GM19395 (cell line): ENCODE results near the gene TIMM22.

Source experiments
- ATAC-seq: cut with Tn5 transposase; IDR thresholded peaks from one replicate; pipeline ENCODE4 v1.9.1; 2021; ENCODE audit warnings: mild to moderate bottlenecking, moderate library complexity; ENCODE audit not compliant: unreplicated experiment

The TIMM22 gene

DNA sequence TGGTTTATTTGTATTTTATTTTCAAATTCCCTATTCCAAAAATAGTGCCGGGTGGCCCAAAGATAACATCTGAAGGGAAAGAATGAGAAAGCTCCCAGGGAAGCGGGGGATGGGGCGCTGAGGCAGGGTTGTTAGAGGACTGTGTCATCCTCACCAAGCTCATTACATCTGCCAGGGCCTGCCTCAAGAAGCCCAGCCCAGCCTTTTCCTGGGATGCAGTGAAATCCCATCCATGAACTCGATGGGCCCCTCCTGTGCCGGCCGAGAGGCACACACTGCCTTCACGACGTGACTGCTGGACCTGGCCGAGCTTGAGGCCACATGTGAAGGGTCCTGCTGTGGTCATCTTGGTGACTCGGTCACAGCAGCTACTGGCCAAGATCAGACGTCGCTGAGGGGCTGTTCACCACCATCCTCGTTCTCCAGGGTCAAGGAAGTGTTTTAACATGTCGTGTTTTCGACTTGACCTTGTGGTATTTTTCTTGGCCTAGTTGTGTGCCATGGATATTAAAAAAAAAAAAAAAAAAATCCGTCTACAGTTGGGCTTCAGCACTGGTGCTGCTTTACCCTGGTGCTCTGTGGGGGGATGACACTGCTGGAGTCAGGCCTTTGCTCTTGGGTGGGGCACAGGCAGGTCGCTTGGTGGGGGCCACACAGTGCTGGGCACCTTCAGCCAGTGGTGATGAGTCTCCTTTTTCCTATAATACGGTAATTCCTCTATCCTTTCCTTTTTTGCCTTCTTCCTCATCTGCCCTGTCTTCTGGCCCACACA, 4.9 kb downstream of the TIMM22 start:
- no peak for ATAC-seq

GRCh38 chr17:1002412-1002753, 5.5 kb downstream of the TIMM22 start:
- no peak for ATAC-seq

DNA sequence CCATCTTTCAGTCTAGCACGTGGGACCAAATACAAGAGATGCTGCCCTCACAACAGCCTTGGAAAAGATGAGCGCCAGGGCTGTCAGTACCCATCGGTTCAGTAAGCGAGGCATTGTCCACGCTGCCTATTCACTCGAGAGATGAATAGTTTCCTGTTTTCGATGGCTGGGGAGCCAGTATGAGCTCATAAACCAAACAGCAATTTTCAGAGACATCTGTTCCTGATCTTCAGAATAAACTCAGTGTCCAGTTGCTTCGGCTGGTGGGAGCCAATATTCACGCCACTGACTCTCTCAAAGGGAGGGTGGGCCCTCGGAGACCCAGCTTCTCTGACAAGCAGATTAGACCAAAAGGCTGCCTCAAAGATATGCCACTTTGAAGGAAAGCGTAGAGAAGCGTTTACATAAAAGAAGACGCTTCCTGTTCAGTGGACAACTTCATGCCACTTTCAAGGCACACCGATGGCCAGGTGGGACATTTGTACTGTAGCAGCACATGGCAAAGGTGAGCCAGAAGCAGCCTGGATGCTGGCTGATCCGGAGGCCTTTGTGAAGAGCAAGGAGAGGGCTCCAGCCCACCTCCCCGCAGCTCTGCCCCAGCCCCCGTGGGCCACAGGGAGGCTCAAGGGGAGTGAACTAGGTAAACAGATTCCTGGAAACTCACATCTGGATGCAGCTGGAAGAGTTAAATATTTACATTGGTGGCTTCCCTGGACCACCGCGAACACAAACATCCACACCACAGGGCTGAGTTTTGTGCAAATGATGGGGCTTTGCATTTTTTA, 6.0 kb downstream of the TIMM22 start:
- ATAC-seq: no peak

DNA sequence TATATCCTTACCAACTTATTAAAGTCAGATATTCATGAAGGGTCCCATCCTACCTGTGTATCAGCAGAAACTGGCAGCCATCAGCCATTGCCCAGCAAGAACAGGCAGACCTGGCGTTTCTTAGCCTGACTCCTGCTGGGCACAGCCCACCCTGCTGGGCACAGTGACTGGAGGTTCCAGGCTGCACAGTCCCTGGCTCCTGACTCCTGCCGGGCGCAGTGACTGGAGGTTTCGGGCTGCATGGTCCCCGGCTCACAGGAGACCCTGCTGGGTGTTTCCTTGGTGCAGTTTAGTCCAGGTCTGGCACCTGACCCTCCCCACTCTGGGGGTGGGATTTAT, 6.7 kb downstream of the TIMM22 start:
- ATAC-seq: no peak

DNA sequence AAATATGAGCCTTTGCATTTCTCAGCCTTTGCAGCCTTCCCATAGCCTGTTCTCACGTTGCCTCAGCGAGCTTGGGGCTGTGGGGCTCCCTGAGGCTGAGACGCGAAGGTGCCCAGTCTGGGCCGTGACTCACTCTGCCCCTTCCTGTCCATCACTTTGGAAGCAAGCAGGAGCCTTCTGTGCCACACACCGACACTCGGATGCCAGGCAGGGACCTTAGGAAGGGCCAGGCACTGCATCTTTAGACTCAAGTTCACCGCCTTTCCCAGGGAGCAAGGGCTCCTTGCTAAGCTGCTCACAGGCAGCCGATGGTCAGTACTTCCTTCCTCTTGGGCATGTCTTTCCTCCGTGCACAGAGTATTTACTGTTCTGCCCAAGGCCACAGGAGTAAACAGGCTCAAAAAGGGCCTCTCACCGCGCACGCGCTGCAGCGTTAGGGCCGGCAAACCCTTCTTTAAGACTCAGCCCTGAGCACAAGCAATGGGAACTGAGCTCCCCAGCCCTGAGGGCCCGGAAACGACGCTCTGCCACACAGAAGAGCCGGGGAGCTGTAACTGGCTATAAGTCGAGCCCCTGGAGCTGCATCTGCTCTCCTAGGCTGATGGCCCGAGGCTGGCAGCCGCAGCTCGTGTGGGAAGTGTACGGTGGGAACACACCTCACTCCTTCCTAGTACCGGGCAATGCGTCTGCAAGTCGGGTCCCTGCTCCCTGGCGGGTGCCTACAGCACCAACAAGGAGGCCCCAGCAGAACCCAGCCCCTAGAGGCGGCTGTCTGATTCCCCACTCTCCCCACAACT, 7.2 kb downstream of the TIMM22 start:
- ATAC-seq: no peak

GRCh38 chr17:1004769-1005295, 7.9 kb downstream of the TIMM22 start:
- no peak for ATAC-seq

- no peak for ATAC-seq
Measured at GRCh38 chr17:1005361-1005946, 8.5 kb downstream of the TIMM22 start.

- ATAC-seq: no peak
Measured at GRCh38 chr17:1006054-1006453, 9.1 kb downstream of the TIMM22 start.

GRCh38 chr17:1007310-1008007, 10.5 kb downstream of the TIMM22 start:
- ATAC-seq: no peak

DNA sequence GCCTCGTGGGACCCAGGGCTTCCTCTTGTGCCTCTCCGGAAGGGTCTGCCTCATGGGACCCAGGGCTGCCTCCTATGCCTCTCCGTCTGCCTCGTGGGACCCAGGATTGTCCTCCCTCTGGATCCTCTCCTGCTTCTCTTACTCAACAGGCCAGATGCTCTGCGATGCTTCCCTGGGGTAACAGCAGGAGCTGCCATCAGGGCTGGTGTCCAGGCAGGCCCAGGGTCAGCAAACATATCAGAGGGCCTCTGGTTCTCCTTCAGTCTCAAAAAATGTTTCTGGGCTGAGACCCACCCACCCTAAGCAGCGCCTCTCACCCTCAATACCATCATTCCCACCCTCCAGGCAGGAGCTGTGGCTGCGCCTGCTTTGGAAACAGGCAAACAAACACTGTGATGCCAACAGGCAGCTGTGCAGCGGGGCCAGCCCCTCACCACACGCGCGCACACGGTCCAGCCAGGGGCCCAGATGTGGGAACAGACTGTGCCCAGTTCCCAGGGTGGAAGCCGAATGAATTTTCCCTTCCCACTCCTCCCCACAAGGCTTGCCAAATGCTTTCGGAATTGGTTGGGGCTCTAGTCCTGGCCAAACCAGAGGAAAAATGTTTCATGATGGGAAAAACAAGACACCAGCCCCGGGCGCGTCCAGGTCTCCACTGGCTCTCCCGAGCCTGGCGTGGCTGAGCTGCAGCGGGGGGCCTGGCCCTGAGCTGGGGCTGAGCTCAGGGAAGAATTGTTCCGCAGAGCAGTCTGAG, 11.3 kb downstream of the TIMM22 start:
- ATAC-seq: no peak

DNA sequence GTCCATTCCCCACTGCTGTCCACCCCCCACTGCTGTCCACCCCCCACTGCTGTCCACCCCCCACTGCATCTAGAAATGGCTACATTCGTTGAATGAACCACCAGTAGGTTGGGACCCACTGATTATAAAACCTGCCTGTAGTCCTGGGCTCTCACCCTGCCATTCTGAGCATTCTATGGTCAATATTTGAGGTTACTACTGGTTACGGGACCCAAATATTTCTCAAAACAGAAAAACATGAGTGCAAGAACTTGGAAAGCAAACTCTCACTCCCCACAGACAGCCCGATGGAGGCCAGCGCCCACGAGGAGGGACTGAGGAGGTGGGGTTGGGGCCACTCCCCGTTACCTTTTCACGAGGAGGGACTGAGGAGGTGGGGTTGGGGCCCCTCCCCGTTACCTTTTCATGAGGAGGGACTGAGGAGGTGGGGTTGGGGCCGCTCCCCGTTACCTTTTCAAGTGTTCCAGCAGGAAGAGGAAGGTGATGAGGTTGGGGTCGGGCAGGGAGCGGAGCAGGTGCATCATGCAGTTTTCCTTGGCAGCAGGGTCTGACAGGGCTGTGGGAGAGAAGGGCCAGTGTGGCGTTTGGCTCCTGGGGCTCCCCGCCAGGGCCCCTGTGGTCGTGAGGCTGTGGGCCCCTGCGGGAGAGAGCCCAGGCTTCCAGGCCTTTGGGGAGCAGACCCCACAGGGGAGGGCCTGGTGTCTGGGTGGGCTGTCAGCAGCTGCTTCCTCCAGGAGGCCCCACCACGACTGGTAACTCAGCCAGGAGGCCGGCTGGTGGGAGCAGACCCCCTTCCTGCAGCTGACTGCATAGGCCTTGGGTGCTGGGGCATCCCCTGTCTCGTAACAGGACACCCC, 12.5 kb downstream of the TIMM22 start:
- ATAC-seq: no peak

- ATAC-seq: no peak
Measured at GRCh38 chr17:1010086-1010450, 13.1 kb downstream of the TIMM22 start.

GRCh38 chr17:1010586-1010985, 13.7 kb downstream of the TIMM22 start:
- no peak for ATAC-seq

- ATAC-seq: no peak
Measured at GRCh38 chr17:1011138-1011537, 14.2 kb downstream of the TIMM22 start.

- no peak for ATAC-seq
Measured at GRCh38 chr17:1011760-1012735, 15.1 kb downstream of the TIMM22 start.

GRCh38 chr17:1012823-1013728, 16.1 kb downstream of the TIMM22 start:
- ATAC-seq: no peak

DNA sequence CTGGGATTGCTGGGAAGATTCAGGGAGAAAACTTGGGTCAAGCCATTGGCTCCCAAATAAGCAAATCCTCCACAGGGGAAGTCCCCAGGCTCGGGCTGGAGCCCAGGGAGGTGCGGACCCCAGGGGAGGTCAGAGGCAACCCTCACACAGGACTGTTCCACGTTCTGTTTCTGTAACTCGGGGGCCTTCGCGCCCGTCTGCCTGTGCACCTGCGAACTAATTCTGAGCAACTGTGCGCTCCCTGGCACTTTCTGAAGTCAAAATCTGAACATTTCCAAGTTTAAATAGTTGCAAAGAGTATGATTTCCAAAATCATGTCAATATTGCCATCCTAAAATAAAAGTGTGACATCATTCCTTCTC, 16.8 kb downstream of the TIMM22 start:
- no peak for ATAC-seq
